HG03159 (cell line): ENCODE measurements around the gene SCLY.

Experiments
- ATAC-seq: cut with Tn5 transposase; IDR thresholded peaks from one replicate; pipeline ENCODE4 v1.9.1; 2021; ENCODE audit warnings: mild to moderate bottlenecking, moderate library complexity; ENCODE audit not compliant: unreplicated experiment

Gene SCLY

GRCh38 chr2:238124488-238125126 lies 63.8 kb downstream of the SCLY start:
- ATAC-seq = no peak

GRCh38 chr2:238125127-238125885 lies 64.5 kb downstream of the SCLY start:
- ATAC-seq = no peak

- ATAC-seq = no peak
Observed at GRCh38 chr2:238126338-238126737, 65.5 kb downstream of the SCLY start.

- ATAC-seq = no peak
Observed at GRCh38 chr2:238126775-238127164, 66.0 kb downstream of the SCLY start.

GRCh38 chr2:238127165-238128060 lies 66.6 kb downstream of the SCLY start:
- peak; percentile 64 for ATAC-seq

GRCh38 chr2:238128061-238128440 lies 67.2 kb downstream of the SCLY start:
- ATAC-seq = no peak

- no peak for ATAC-seq
Observed at GRCh38 chr2:238128534-238129001, 67.8 kb downstream of the SCLY start.

GRCh38 chr2:238129166-238130010 lies 68.6 kb downstream of the SCLY start:
- no peak for ATAC-seq

- no peak for ATAC-seq
Observed at GRCh38 chr2:238130111-238130695, 69.4 kb downstream of the SCLY start.

GRCh38 chr2:238130696-238131628 lies 70.2 kb downstream of the SCLY start:
- no peak for ATAC-seq

- no peak for ATAC-seq
Observed at GRCh38 chr2:238131761-238132462, 71.1 kb downstream of the SCLY start.

- ATAC-seq = no peak
Observed at GRCh38 chr2:238132463-238133450, 72.0 kb downstream of the SCLY start.

- no peak for ATAC-seq
Observed at GRCh38 chr2:238133499-238134392, 72.9 kb downstream of the SCLY start.

- no peak for ATAC-seq
Observed at GRCh38 chr2:238134393-238134785, 73.6 kb downstream of the SCLY start.

- no peak for ATAC-seq
Observed at GRCh38 chr2:238135601-238136150, 74.9 kb downstream of the SCLY start.
